OCI-LY7 (cell line): ENCODE results near the gene SECTM1.

Experiments used
- CTCF ChIP-seq: fragments of 200-600 bp; sonication (generic); conservative IDR thresholded peaks from 2 replicates; pipeline ENCODE4 v1.5.1; 2014; ENCODE audit warnings: mild to moderate bottlenecking, antibody characterized with exemption, low read length, moderate library complexity, mixed read lengths
- EZH2phosphoT487 ChIP-seq: fragments of 200-600 bp; sonication (generic); IDR thresholded peaks from 2 replicates; pipeline ENCODE4 v1.6.1; 2018; ENCODE audit warnings: low read depth, borderline replicate concordance, mild to moderate bottlenecking, mixed run types, antibody characterized with exemption, low read length, moderate library complexity, mixed read lengths

GRCh38 chr17:82311971-82312370 lies 21.6 kb downstream of the SECTM1 start:
- TF ChIP-seq CTCF (no peak), EZH2phosphoT487 (no peak)
